Forelimb muscle (tissue), 1 donor: ENCODE data around the gene UST. TPM values are rescaled to one million over a fixed set of nuclear protein-coding genes. Genes with fewer than 3 reads are reported as not detected.
"Not testable (repeated sequence)": the region's sequence is repeated elsewhere in the genome, so short reads cannot be mapped to it uniquely, and the experiment has no call there.

Experiments used
- DNase-seq: peaks from one replicate; pipeline ENCODE4 v3.0.0-alpha.2; 2013; ENCODE audit warnings: low read depth
- polyA plus RNA-seq: library from polyadenylated mRNA; unstranded; fragments of 120-200 nt; gene quantifications from one replicate; pipeline ENCODE4 v1.2.1, GENCODE V29; 2013; ENCODE audit not compliant: insufficient read length

UST gene
- polyA plus RNA-seq, 1 donor, result 5.8 TPM

DNA sequence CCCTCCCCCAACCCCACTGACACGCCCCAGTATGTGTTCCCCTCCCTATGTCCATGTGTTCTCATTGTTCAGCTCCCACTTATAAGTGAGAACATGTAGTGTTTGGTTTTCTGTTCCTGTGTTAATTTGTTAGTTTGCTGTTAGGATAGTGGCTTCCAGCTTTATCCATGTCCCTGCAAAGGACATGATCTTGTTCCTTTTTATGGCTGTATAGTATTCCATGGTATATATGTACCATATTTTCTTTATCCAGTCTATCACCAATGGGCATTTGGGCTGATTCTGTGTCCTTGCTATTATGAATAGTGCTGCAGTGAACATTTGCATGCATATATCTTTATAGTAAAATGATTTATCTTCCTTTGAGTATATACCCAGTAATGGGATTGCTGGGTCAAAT lies 259.4 kb downstream of the UST start:
- DNase-seq, result not testable (repeated sequence)

DNA sequence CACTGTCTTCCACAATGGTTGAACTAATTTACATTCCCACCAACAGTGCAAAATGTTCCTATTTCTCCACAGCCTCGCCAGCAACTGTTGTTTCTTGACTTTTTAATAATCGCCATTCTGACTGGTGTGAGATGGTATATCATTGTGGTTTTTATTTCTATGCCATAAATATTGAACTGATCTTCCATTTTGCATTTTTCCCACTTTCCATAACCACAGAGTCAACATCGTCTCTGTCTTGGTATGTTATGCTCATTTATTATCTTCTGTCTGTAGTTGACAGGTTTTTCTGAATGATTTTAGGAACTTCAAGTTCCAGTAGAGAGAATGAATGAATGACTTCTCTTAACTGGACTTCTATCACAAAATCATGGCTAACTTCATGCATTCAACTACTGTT lies 259.8 kb downstream of the UST start:
- DNase-seq, result no peak

DNA sequence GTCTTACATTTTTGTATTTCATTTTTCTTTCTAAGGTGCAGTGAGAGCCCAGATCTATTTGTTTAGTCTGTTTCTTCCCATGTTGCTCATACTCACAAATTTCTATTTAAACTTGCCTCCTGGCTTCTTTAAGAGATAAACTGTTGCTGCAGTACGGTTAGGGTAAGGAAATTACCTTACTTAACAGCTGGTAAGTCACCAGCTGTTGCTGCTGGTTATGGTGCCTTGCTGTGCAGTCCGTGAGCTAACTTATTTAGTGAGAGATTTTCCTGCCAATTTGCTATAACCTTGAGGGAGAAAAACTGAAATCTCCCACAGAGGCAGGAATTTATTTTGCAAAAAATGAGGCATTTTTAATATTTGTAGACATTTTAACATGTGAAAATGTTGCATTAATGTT lies 261.0 kb downstream of the UST start:
- DNase-seq, result no peak

DNA sequence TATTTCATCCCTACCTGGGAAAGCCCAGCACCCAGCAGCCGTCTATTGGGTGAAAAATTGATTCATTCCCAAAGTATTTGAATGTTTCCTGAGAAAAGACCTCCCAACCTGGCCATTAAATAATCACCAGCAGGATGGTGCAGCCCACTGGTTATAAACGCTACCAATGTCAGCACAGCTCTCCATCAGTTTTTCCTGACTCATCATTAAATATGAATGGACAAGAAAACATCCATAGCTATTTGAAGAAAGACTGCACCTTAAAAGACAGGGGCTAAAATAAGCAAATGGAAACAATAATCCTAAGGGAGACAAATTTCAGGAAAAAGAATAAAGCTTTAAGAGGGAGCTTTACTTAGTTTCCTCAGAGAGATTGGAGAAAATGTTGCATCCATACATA lies 261.9 kb downstream of the UST start:
- DNase-seq, result no peak

DNA sequence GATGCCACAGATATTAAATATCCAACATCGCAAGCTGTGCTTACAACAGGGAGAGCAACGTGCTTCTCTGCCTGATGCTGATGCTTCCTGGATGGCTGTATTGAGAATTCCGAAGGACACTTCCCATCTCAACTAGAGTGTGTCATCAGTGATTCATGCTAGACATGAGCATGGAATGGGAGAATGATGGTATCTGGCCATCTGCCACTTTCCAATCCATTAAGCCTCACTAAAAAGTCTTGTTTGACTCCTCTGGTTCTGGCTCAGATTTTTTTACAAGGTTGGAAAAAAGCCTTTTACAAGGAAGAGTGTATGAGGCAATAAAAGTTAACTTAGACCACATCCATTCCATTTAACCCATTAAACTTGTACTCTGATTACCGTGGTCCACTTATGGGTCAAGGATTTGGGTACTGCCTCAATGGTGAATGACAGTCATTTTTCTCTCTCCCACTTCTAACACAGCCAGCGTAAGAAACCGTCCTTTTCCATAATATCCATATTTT lies 265.3 kb downstream of the UST start:
- DNase-seq, result no peak

DNA sequence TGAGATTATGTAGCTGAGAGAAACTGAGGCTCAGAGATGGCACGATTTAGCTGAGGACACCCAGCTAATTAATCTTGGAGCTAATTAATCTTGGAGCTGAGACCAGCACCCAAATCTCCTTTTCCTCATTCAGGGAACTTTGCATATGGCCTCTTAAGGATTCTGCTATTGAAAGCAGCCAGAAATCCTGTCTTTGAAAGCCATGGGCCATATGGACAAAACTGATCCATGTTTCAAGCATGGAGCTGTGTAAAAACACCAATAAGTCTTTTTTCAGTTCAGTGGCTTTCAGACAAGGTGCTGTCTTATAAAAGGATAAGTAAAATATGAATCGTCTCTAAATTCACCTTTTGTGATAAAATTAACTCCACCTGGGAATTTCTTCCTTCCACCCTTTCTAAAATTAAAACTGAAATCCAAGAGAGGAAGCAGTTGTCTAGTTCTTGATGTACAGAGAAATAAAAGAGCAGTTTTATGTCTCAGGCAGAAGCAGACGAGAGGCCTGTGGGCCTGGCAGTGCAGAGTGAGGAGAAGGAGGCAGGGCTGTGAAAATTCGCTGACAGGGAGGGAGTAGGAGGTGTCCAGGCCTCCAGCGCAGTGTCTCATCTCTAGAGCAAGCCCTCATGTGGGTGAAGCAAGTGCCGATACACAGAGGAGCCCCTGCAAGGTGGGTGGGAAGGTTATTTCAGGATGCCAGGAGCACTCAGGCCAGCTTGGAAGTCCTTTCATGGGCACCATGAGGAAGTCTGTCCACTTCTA lies 266.9 kb downstream of the UST start:
- no peak for DNase-seq

DNA sequence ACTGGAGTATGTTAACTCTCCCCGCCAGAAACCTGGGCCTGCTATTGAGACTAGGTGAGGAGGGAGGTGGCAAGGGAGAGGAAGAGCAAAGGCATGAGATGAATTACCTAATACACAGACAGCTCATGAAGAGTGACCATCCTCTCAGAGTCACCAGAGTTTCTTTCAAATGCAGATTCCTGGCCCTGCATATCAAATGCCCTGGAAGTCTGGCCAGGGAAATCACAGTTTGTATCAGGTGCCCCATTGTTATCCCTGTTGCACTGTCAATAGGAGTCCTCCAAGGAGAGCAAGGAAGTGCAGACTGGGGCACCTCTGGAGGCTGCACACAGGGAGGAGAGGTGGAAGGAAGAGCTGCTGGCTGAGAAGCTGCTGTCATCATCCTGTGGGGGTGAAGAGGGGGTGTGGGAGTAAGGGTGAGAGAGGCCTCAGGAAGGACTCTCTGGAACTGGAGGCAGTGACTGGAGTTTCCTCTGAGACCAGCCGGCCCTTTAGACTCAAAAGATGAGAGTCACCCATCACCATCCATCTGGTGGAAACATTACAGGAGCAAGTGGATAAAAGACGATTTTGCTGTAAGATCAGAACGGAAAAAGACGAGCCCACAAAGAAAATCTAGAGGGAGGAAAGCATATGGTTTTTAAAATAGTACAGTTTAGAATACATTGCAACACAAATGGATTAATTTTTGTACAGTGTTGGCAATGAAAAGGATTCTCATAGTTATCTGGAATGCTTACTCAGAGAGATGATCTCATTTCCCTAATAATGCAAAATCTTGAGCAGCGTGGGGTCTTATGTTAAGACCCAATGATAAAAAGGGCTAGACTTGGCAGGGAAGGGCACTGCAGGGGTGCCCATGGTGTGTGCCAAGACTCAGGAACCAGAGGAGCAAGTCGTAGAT lies 268.1 kb downstream of the UST start:
- DNase-seq, result no peak

DNA sequence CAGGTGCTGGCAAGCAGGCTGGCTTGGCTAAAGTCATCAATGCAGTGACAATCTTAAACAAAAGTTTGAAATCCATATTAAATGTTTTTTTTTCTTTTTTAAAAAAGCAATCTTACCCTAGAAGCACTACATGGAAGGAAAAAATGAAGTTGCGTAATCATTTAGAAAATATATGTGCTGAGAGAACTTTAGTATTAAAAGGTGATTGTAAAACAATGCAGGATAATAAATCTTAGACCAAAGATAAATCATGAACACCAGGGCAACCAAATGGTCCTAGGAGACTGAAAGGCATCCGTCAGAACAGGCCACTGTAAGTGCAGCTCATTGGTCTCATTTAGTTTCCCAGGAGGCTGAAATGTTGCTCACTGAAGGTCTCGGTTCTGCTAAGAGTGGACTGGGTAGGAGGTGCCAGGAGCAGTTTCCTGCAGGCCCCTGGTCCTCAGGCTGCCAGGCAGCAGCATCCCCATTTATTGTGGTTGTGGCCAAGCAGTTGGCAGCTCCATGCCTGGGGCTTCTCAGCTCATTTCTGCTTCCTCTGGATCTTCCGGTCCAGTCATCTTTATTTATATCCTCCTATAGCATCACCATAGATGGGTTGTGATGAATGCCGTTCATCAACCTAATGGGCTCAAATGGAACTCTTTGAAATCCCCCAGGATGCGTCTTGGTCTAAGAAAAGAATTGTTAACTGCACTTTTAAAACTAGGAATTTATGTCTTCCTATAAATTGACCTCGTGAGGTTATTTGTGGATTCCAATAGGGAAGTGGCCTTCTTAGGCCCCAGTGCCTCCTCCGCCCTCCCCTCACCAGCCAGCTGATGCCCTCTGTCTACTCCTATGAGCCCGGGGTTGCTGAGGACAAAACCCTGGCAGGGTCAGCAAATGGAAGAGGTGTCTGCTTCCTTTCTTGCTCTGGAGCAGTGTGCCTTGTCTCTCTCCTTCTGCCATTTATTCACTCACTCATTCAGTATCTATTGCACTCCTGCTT lies 269.0 kb downstream of the UST start:
- no peak for DNase-seq

DNA sequence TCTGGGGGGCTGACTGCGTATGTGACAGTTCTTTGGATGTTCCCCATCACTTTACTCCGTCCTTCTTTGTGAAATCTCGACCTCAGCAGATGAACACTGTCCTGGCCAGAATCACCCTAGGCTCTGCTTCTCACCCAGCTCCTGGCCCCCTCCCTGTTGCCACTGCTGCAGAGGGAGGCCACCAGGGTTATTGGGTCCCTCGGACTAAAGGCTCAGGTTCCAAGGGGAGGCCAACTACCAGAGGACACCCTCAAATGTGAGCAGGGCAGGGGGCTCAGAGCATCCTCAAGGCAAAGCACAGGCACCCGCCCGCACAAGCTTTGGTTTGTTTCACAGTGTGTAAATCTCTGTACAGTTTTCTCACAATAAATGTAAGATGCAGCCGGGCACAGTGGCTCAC lies 269.9 kb downstream of the UST start:
- no peak for DNase-seq

DNA sequence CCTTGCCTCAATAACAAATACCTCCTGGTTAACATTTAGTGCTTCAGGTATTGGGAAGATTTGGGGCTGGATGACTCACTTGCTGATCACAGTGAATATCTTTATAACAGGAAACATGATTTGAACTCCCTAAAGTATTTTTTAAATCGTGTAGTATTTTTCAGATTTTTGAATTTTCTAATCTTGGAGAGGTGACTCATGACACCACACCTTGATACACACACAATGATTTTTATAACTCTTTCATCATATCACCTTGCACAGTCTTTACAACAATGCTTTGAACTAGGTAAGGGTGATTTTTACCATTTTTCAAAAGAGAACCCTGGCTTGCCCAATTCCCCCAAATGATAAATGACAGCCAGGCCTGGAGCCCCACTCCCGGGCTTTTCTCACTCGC lies 273.5 kb downstream of the UST start:
- no peak for DNase-seq

DNA sequence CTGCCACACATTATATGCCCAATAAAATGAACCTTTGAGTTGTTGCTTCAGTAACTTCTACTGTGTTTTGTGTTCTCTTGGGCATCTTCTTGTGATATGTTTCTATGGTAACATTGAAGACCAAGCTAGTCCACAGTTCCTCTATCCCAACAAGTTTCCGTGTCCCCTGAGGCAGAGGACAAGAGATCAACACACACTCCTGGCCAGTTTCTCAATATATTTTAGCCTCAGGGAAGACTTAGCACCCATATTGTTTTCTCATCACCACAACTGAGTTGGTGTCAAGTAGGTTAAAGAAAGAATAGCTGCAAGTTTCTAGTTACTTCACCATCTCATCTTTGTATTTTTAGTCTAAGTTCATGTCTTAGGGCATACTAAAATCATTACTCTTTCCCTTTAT lies 277.5 kb downstream of the UST start:
- DNase-seq, result no peak

DNA sequence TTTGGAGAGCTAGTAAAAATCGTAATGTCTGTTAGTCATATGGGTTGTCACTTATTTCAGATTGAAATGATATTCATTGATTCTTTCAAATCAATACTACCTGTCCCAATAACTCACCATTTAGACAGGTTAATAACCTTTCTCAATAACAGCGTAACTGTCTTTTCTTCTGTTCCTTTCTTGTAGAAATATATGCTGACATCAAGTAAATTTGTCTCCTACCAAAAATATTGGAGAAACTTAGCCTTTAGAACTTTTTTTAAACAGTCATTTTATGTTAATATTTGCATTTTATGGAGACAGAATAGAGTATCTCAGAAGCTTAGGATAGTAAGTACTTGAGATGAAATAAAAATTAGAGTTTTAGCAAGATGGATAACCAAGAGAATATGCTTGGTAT lies 278.2 kb downstream of the UST start:
- DNase-seq, result no peak

DNA sequence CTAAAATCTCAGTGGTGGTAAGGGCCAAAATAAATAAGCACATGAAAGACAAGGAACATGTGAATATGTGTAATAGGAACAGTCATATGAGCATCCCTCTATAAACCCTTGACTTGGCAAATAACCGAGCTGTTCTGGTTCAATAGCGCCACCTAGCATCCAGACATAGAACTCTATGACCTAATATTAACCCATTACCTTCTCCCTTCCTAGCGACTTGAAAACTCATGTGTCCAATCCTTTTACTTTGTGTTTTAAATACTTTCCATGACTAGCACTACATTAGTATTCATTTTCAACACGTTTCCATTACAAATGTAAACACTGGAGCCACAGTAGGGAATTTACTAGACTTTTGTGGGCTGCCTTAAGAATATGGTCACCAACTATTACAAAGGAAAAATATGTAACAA lies 279.7 kb downstream of the UST start:
- DNase-seq, result no peak

DNA sequence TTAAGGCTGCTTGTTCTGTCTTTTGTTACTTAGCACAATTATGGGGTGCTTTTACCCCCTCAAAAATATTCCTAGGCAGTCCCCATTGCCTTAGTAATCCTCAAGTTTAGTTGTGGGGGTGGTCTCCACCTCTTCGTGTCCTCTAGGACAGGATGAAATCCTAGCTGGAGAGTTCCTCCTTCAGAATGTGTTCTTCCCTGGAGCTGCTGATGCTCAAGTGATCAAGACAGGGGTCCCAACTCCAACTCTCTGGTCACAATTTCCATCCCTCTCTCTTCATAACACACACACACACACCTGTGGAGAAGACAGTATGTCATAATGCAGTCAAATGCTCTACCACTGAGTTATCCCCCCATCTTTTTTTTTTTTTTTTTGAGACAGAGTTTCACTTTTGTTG lies 280.7 kb downstream of the UST start:
- DNase-seq, result no peak

DNA sequence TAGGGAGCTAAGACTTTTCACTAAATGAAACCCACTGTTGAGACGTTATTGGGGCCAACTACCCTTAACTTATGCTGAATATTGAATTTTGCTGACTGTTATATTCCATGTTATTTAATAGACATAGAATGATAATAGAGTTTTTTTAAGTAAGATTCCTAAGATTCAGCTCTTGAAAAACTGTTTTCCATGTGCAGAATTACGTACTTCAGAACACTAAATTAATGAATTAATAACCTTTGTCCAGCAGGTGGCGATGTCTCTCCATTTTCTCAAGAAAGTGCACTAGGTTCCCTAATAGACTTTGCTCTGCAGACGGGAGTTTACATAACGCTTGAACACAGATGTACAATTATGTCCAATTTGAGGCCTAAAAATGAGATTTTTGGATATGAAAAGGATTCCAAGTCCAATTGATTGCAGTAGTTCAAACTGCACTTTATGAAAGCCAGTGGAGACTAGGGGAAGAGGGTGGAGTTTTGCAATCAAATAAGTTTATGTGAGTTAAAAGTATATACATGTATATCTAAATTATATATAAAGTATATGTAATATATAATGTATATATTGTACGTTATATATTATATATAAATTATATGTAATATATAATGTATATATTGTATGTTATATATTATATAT lies 282.1 kb downstream of the UST start:
- peak; percentile 93 for DNase-seq

DNA sequence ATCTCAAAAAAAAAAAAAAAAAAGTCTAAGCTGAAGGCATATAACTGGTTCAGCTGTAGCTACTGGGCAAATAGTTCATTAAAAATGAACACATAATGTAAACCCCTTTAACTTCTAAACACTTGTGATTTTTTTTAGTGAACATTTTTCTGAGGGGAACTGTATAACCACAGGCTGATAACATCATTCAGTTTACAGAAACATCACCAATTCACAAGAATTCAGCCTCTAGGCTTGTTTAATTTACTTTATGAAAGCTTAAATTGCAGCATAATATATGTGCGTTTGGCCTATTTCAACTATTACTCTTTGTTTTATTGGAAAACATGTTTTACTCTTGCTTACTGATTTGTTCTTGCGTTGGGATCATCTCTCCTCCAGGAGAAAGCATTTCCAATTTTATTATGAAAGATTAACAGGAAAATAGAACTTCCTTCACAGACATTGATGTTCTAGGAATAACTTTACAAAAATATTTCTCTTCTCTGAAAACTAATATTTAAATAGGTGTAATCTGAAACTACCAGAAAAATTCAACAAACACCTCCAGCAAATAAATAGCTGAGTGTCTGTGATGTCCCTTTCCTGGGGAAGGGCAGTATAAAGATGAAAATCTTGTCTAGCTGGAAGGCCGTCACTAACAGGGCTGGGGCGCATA lies 284.5 kb downstream of the UST start:
- DNase-seq, result no peak

DNA sequence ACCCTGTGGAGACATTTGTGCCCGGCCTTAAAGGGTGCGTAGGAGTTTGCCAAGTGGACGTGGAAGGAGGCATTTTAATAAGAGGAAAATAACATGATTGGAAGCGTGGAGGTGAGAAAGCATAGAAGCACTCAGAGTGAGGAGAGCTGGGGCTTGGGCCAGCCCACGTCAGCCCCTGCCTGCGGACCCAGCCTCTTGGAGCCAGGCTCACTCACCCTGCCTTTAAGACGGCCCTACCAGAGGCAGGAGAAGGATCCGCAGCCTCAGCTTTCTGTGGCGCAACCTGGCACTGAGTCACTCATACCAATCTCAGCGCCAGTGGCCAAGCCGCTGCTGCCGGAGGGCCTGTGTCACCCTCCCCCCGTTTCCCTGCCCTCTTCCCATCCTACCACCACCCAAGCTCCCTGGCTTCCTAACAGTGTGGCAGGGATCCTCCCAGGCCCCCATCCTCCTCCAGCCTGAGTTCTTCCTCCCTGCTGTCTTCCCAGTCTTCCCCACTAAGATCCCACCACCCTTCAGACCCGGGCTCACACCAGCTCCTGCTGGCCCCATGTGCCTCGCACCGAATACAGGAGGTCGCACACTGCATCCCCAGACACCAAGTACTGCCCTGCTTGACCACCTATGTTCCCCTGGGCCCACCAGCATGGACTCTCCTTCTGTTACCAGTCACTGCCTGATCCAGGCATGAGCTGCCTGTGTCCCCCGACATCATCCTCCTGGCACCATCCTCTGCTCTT lies 285.2 kb downstream of the UST start:
- no peak for DNase-seq

DNA sequence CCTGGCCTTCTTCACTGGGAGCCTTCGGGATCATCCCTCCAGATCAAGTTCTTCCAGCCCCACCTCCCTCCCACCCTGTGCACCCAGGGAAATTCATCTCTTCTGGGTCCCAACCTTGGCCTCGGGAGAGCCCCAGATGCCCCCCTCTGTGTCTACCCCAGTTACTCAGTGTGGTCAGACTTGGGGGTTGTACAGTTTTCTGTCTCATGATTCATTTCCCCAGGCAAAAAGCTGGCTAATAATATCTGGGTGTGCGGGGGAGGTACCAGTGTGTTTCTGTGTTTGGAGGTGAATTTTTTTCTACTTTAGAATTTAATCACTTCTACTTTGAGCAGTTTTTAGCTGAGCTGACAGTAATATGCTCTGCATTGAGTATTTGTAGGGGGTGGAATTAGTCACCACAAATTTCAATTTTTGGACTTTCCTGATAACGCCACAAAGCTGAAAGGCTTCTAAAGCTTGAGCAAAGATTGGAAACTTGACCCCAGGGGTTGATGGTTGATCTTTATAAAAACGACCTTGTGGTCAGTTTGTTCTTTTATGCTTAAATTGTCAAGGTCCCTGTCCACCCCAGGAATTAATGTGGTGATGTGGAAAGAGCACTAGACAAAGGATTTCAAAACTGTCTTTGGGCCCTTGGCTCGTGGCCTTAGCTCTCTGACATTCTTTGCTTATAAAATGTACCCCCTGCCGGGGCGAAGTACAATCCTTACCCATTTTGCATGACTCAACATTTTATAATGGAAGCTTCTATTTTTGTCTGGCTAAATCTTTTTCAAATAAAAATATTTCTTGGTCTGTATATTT lies 286.0 kb downstream of the UST start:
- DNase-seq, result no peak

DNA sequence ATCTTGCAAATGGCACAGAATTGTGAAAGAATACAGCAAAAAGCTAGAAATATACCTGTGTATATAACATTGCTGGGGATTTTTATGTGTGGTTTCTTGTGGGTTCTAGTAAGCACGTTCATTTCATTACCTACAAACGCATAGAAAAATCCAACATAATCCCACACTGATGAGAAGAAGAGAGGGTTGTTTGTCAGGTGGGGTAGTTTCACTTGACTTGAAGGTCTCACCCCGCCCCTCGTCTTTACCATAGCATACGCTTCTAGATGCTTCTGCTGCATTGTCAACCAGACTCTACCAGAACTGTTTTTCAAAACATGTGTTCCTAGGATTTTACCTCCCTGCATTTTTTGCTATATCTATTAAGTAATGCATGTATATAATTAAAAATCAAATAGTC lies 286.6 kb downstream of the UST start:
- DNase-seq, result no peak
